Left ventricle myocardium inferior (tissue), 1 donor: Measurements from ENCODE around the gene TTLL5. TPM values are rescaled to one million over a fixed set of nuclear protein-coding genes. Genes with fewer than 3 reads are reported as not detected.

Source experiments
- DNase-seq: peaks from one replicate; pipeline ENCODE4 v3.0.0-alpha.2; 2020
- H3K27ac ChIP-seq: fragments of 200-600 bp; replicated peaks from 2 replicates; pipeline ENCODE4 v1.8.0; 2021
- H3K27me3 ChIP-seq: fragments of 200-600 bp; 2 replicates; pipeline ENCODE4 v1.8.0; 2021; ENCODE audit warnings: low read depth
- H3K36me3 ChIP-seq: fragments of 200-600 bp; 2 replicates; pipeline ENCODE4 v1.8.0; 2021
- H3K4me1 ChIP-seq: fragments of 200-600 bp; 2 replicates; pipeline ENCODE4 v1.8.0; 2021
- H3K4me3 ChIP-seq: fragments of 200-600 bp; 2 replicates; pipeline ENCODE4 v1.8.0; 2021; ENCODE audit warnings: mild to moderate bottlenecking, moderate library complexity
- H3K9me3 ChIP-seq: fragments of 200-600 bp; replicated peaks from 2 replicates; pipeline ENCODE4 v1.8.0; 2021
- intact Hi-C: fragments of 100-400 bp; cut with micrococcal nuclease; formaldehyde crosslinking; loops from one replicate; pipeline ENCODE4 v1.11.0; 2022
- total RNA-seq: library from RNA; stranded (reverse); fragmentation: NEBNext Ultra II Directional; extraction: Animal tissue kit (Norgen Biotek cat#: 25700); gene quantifications from one replicate; pipeline ENCODE4 v1.2.1, GENCODE V29; 2021
- TF ChIP-seq, protein P1 (sequence below): fragments of 200-600 bp; IDR thresholded peaks from 2 replicates; pipeline ENCODE4 v1.8.0; 2021; ENCODE audit warnings: antibody characterized with exemption, mild to moderate bottlenecking, borderline replicate concordance
- donor health status: DM: no; HTN: yes; CAD: no; lungs with severe emphysema.

TTLL5 gene
- total RNA-seq, 1 donor from 2014 or later = 16.3 TPM

GRCh38 chr14:75734854-75735253, 73.8 kb downstream of the TTLL5 start:
- no peak for DNase-seq
- no peak overlapping the region for H3K4me3 ChIP-seq
- intact Hi-C loops = no loop called here
- no peaks in the 10 kb centered on the region for H3K27me3 ChIP-seq
- TF ChIP-seq, protein P1, sequence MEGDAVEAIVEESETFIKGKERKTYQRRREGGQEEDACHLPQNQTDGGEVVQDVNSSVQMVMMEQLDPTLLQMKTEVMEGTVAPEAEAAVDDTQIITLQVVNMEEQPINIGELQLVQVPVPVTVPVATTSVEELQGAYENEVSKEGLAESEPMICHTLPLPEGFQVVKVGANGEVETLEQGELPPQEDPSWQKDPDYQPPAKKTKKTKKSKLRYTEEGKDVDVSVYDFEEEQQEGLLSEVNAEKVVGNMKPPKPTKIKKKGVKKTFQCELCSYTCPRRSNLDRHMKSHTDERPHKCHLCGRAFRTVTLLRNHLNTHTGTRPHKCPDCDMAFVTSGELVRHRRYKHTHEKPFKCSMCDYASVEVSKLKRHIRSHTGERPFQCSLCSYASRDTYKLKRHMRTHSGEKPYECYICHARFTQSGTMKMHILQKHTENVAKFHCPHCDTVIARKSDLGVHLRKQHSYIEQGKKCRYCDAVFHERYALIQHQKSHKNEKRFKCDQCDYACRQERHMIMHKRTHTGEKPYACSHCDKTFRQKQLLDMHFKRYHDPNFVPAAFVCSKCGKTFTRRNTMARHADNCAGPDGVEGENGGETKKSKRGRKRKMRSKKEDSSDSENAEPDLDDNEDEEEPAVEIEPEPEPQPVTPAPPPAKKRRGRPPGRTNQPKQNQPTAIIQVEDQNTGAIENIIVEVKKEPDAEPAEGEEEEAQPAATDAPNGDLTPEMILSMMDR = no peak
- H3K4me1 ChIP-seq = peaks cover 8% of the 10 kb centered on the region
- no peak overlapping the region for H3K27ac ChIP-seq
- H3K36me3 ChIP-seq = peaks cover 19% of the 10 kb centered on the region
- no peaks in the 10 kb centered on the region for H3K9me3 ChIP-seq

GRCh38 chr14:75736845-75737485, 75.9 kb downstream of the TTLL5 start:
- Histone ChIP-seq H3K36me3 (peaks cover 19% of the 10 kb centered on the region), H3K27ac (peak overlapping the region; percentile 37), H3K9me3 (no peaks in the 10 kb centered on the region), H3K27me3 (no peaks in the 10 kb centered on the region), H3K4me3 (no peak overlapping the region), H3K4me1 (peaks cover 8% of the 10 kb centered on the region)
- DNase-seq = no peak
- TF ChIP-seq, protein P1 = no peak
- intact Hi-C loops = no loop called here

DNA sequence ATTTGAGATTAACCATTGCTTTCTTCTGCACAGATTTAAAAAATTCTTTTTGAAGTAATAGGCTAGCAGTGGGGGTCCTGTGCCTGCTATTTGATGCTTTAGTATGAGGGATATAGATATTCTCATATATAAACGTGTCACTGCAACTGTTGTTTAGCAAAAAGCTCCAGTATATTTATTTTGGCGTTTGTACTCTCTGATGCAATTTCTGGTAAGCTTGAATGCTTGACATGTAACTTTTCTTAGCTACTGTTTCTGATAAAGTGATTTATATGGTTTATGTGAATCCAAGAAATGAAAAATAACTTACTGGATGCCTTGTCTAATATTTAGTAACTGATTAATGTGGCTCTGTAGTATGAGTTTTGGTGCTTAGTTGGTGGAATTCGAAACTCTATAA, 77.1 kb downstream of the TTLL5 start:
- TF ChIP-seq, protein P1 = no peak
- no peak for DNase-seq
- H3K4me3 ChIP-seq = no peak overlapping the region

GRCh38 chr14:75742867-75743266, 81.8 kb downstream of the TTLL5 start:
- Histone ChIP-seq H3K4me3 (no peak overlapping the region), H3K27me3 (no peaks in the 10 kb centered on the region), H3K36me3 (peaks cover 40% of the 10 kb centered on the region), H3K9me3 (peaks cover 14% of the 10 kb centered on the region), H3K27ac (no peak overlapping the region), H3K4me1 (peaks cover 4% of the 10 kb centered on the region)
- TF ChIP-seq, protein P1 = no peak
- intact Hi-C loops = no loop called here
- DNase-seq = no peak

More for the DNA sequence above, 77.1 kb downstream of the TTLL5 start:
- intact Hi-C loops = no loop called here
- Histone ChIP-seq H3K27ac (peak overlapping the region; percentile 37), H3K4me1 (peaks cover 8% of the 10 kb centered on the region), H3K9me3 (no peaks in the 10 kb centered on the region), H3K36me3 (peaks cover 20% of the 10 kb centered on the region), H3K27me3 (no peaks in the 10 kb centered on the region)

GRCh38 chr14:75747899-75748298, 86.9 kb downstream of the TTLL5 start:
- Histone ChIP-seq H3K4me1 (no peaks in the 10 kb centered on the region), H3K36me3 (peaks cover 63% of the 10 kb centered on the region), H3K27ac (no peak overlapping the region), H3K9me3 (peaks cover 15% of the 10 kb centered on the region), H3K27me3 (no peaks in the 10 kb centered on the region), H3K4me3 (no peak overlapping the region)
- intact Hi-C loops = no loop called here
- TF ChIP-seq, protein P1 = no peak
- no peak for DNase-seq
